Lower leg skin (tissue), 4 donors: Measurements from ENCODE around the gene PPP1R14C. TPM values are rescaled to one million over a fixed set of nuclear protein-coding genes. Genes with fewer than 3 reads are reported as not detected.

ENCODE experiments used
- DNase-seq, 2 donors: peaks; one replicate each; pipeline ENCODE4 v3.0.0-alpha.2; 2019; ENCODE audit warnings: low spot score in 2 of 2
- H3K4me3 ChIP-seq: fragments of 200-600 bp; sonication (generic); 2 replicates; pipeline ENCODE4 v1.5.1; 2017; ENCODE audit warnings: mild to moderate bottlenecking, low read depth; ENCODE audit not compliant: poor library complexity, severe bottlenecking
- CTCF ChIP-seq, 3 donors: fragments of 450-650 bp; IDR thresholded peaks; one replicate each; pipeline ENCODE4 v1.5.1; 2016; ENCODE audit warnings: antibody characterized with exemption in 3 of 3, mild to moderate bottlenecking in 3 of 3, moderate library complexity in 2 of 3
- POLR2A ChIP-seq, 2 donors: fragments of 450-650 bp; IDR thresholded peaks; one replicate each; pipeline ENCODE4 v1.6.1; 2016 to 2017; ENCODE audit warnings: antibody characterized with exemption in 2 of 2, mild to moderate bottlenecking in 1 of 2, moderate library complexity in 1 of 2
- WGBS, 2 donors: methylation state at CpG; one replicate each; pipeline ENCODE4 v1.1.5; 2018; 5-methylcytosine and 5-hydroxymethylcytosine counted together
- intact Hi-C: fragments of 100-400 bp; cut with DNase I; formaldehyde crosslinking; loops from one replicate; pipeline ENCODE4 v1.15.0; 2023; ENCODE audit warnings: low total_unique reads
- total RNA-seq, 4 donors: library from RNA; depleted of rRNA; stranded (reverse); fragments of >200 nt; gene quantifications; one replicate each; pipeline ENCODE4 v1.1.0, GENCODE V29; 2016

The PPP1R14C gene
- total RNA-seq, 4 donors from 2014 or later = 116 to 145 (median 127) TPM

- no peak overlapping the region for H3K4me3 ChIP-seq
- TF ChIP-seq CTCF (IDR thresholded peaks at IDR 0.05) = no peak
- TF ChIP-seq POLR2A (IDR thresholded peaks at IDR 0.05) = no peak
- WGBS, 2 donors = 50 to 63% methylated on average over 3 of the region's 3 CpGs
- intact Hi-C loops = no loop called here
- no peak for DNase-seq
Measured at GRCh38 chr6:150145427-150145826, 2.6 kb downstream of the PPP1R14C start.

GRCh38 chr6:150145830-150146229 lies 3.0 kb downstream of the PPP1R14C start:
- no peak for DNase-seq
- intact Hi-C loops = no loop called here
- H3K4me3 ChIP-seq = no peak overlapping the region
- TF ChIP-seq POLR2A (IDR thresholded peaks at IDR 0.05) (no peak), CTCF (IDR thresholded peaks at IDR 0.05) (no peak)

GRCh38 chr6:150146436-150146835 lies 3.6 kb downstream of the PPP1R14C start:
- intact Hi-C loops = no loop called here
- WGBS, 2 donors = 96 to 100% methylated on average over 3 of the region's 3 CpGs
- no peak overlapping the region for H3K4me3 ChIP-seq
- TF ChIP-seq CTCF (IDR thresholded peaks at IDR 0.05) = no peak
- TF ChIP-seq POLR2A (IDR thresholded peaks at IDR 0.05) = no peak
- no peak for DNase-seq

- no peak for TF ChIP-seq CTCF (IDR thresholded peaks at IDR 0.05)
- no peak for TF ChIP-seq POLR2A (IDR thresholded peaks at IDR 0.05)
- WGBS, 2 donors = 79 to 83% methylated on average over 6 of the region's 6 CpGs
- no peak for DNase-seq
- intact Hi-C loops = no loop called here
- H3K4me3 ChIP-seq = no peak overlapping the region
Measured at GRCh38 chr6:150149146-150149545, 6.3 kb downstream of the PPP1R14C start.

GRCh38 chr6:150150458-150150820 lies 7.6 kb downstream of the PPP1R14C start:
- DNase-seq = peak in 1 of 2 donors; percentile 34
- intact Hi-C loops = no loop called here
- TF ChIP-seq CTCF (IDR thresholded peaks at IDR 0.05) = no peak
- no peak overlapping the region for H3K4me3 ChIP-seq
- 43 to 60% methylated on average over 2 of the region's 2 CpGs for WGBS, 2 donors

GRCh38 chr6:150150821-150151646 lies 8.2 kb downstream of the PPP1R14C start:
- WGBS, 2 donors = 42% methylated on average over 12 of the region's 12 CpGs
- intact Hi-C loops = no loop called here
- peak in 1 of 2 donors; percentile 65 for DNase-seq
- no peak overlapping the region for H3K4me3 ChIP-seq
- TF ChIP-seq POLR2A (IDR thresholded peaks at IDR 0.05) (no peak), CTCF (IDR thresholded peaks at IDR 0.05) (no peak)
